Measurements from ENCODE around the gene STON1.
"Not testable (repeated sequence)": the region's sequence is repeated elsewhere in the genome, so short reads cannot be mapped to it uniquely, and the experiment has no call there.

STON1 gene

DNA sequence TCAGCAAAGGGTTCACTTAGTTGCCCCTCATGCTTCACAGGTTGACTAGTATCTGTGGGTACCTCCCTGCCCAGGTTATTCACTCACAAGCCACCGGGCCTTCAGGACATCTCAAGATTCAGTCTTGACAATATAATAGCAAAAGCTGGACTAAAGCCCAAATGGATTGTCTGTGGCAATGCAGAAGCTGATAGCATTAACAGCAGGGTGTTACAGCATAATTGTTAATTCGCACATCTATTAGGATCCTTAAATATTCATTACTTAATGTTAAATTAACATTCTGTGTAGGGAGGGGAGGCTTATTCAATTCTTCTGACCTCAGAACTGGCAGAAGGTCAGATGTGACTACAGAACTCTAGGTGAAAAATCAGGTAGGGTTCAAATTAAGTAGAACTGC lies 67.5 kb downstream of the STON1 start:
- TF ChIP-seq PAX5 (IDR thresholded peaks at IDR 0.05; ENCODE audit: insufficient read depth, low read length, severe bottlenecking), result no peak
- TF ChIP-seq TAF1 (IDR thresholded peaks at IDR 0.05; ENCODE audit: low read depth, low read length), result no peak
- no peak for FAIRE-seq

DNA sequence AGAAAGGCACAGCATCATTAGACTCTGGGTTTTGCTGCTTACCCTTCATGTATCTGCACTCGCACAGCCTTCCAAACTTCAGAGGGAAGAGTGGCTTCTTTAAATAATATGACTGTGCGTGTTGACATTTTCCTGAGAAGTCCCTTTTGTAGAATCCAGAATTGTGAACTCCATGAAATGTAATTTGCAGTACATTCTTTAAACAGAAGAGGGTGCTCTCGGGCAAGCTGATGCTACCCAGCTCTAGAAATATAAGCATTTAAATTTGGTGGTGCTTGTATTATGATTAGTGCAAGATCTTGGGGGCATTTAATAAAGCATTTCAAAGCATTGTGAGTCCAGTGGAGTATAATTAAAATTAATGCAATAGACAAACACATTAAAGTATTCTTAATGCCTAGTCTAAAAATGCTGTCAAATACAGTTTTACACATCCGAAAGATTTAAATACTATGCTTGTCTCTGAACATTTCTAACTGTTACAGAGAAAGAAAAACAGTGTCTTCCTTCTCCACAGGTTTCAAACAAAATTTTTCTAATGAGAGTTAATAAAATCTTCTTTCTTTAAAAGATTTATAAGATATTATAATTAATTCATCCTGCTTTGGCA lies 70.4 kb downstream of the STON1 start:
- DNase-seq (ENCODE audit: insufficient read length, low spot score) (no peak), FAIRE-seq (no peak)
- TF ChIP-seq POU2F2 (IDR thresholded peaks at IDR 0.05; ENCODE audit: low read depth, low read length) (no peak), PAX5 (IDR thresholded peaks at IDR 0.05; ENCODE audit: insufficient read depth, low read length, severe bottlenecking) (no peak), POLR2AphosphoS5 (IDR thresholded peaks at IDR 0.05; ENCODE audit: low read depth, low read length) (no peak), SPI1 (IDR thresholded peaks at IDR 0.05; ENCODE audit: low read depth, low read length) (no peak), POLR2A (IDR thresholded peaks at IDR 0.05; ENCODE audit: low read depth, low read length) (no peak), TAF1 (IDR thresholded peaks at IDR 0.05; ENCODE audit: low read depth, low read length) (no peak)

More for the DNA sequence above, 67.5 kb downstream of the STON1 start:
- no peak for DNase-seq (ENCODE audit: insufficient read length, low spot score)

DNA sequence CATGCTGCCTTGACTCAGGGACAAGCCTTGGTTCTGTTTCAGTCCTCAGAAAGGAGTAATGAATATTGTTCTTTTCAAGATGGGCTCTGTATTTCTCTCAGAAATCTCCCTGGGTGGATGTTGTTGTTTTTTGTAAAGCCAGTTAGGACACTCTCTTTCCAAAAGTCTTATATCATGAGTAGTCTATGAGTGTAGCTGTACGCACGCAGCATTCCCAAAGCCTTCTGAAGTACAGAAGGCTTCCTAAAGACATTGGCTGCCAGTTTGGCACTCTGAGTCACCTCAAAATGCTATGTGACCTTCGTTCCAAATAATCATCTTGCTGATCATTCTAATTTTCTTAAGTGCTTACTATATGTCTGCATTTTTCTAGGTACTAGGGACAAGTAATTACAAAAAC lies 71.0 kb downstream of the STON1 start:
- TF ChIP-seq POLR2AphosphoS5 (IDR thresholded peaks at IDR 0.05; ENCODE audit: low read depth, low read length), result no peak
- TF ChIP-seq POU2F2 (IDR thresholded peaks at IDR 0.05; ENCODE audit: low read depth, low read length), result no peak
- TF ChIP-seq TAF1 (IDR thresholded peaks at IDR 0.05; ENCODE audit: low read depth, low read length), result no peak
- no peak for TF ChIP-seq SPI1 (IDR thresholded peaks at IDR 0.05; ENCODE audit: low read depth, low read length)
- TF ChIP-seq PAX5 (IDR thresholded peaks at IDR 0.05; ENCODE audit: insufficient read depth, low read length, severe bottlenecking), result no peak
- TF ChIP-seq POLR2A (IDR thresholded peaks at IDR 0.05; ENCODE audit: low read depth, low read length), result no peak
- no peak for FAIRE-seq
- no peak for DNase-seq (ENCODE audit: insufficient read length, low spot score)

DNA sequence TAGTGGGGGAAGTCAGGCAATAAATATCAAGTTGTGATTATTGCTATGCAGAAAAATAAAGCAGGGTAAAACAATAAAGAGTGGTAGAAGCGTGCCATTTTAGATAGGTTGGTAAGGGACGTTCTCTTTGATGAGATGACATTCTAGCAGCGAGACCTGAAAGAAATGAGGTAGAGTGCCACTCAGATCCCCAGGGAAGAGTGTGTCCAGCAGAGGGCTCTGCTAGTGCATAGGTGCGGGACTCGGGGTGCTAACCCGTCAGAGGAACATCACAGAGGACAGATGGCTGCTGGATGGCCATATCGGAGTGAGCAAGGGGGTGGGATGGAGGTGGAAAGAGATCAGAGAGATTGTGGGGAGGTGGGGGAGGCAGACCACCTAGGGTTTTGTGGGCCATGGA lies 71.4 kb downstream of the STON1 start:
- DNase-seq (ENCODE audit: insufficient read length, low spot score), result no peak
- no peak for FAIRE-seq
- TF ChIP-seq TAF1 (IDR thresholded peaks at IDR 0.05; ENCODE audit: low read depth, low read length) (no peak), POLR2A (IDR thresholded peaks at IDR 0.05; ENCODE audit: low read depth, low read length) (no peak), POLR2AphosphoS5 (IDR thresholded peaks at IDR 0.05; ENCODE audit: low read depth, low read length) (no peak), PAX5 (IDR thresholded peaks at IDR 0.05; ENCODE audit: insufficient read depth, low read length, severe bottlenecking) (no peak), SPI1 (IDR thresholded peaks at IDR 0.05; ENCODE audit: low read depth, low read length) (no peak), POU2F2 (IDR thresholded peaks at IDR 0.05; ENCODE audit: low read depth, low read length) (no peak)

DNA sequence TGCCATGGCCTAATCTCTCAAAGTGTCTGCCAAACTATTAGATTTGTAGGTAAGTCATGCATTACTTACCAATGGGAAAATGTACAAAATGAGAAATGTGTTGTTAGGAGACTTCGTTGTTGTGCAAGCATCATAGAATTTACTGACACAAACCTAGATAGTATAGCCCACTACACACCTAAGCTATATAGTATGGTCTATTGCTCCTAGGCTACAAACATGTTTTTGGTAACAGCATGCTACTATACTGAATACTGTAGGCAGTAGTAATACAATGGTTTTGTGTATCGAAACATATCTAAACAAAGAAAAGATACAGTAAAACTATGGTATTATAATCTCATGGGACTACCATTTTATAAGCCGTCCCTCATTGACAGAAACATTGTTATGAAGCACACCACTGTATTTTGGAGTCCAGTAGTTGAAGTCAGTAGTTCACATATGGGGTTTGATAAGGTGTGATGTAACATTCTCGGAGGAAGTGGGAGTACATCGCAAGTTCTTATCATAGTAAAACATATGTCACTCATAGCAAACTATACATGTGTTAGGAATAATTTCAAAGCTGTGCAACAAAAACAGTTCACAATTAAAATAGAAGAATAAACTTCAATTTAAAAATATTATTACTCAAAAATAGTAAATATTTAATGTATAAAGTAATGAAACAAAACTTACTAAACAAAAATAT lies 75.7 kb downstream of the STON1 start:
- no peak for FAIRE-seq
- DNase-seq (ENCODE audit: insufficient read length, low spot score), result no peak
- TF ChIP-seq POU2F2 (IDR thresholded peaks at IDR 0.05; ENCODE audit: low read depth, low read length) (no peak), POLR2A (IDR thresholded peaks at IDR 0.05; ENCODE audit: low read depth, low read length) (no peak), PAX5 (IDR thresholded peaks at IDR 0.05; ENCODE audit: insufficient read depth, low read length, severe bottlenecking) (no peak), POLR2AphosphoS5 (IDR thresholded peaks at IDR 0.05; ENCODE audit: low read depth, low read length) (no peak), SPI1 (IDR thresholded peaks at IDR 0.05; ENCODE audit: low read depth, low read length) (no peak), TAF1 (IDR thresholded peaks at IDR 0.05; ENCODE audit: low read depth, low read length) (no peak)

DNA sequence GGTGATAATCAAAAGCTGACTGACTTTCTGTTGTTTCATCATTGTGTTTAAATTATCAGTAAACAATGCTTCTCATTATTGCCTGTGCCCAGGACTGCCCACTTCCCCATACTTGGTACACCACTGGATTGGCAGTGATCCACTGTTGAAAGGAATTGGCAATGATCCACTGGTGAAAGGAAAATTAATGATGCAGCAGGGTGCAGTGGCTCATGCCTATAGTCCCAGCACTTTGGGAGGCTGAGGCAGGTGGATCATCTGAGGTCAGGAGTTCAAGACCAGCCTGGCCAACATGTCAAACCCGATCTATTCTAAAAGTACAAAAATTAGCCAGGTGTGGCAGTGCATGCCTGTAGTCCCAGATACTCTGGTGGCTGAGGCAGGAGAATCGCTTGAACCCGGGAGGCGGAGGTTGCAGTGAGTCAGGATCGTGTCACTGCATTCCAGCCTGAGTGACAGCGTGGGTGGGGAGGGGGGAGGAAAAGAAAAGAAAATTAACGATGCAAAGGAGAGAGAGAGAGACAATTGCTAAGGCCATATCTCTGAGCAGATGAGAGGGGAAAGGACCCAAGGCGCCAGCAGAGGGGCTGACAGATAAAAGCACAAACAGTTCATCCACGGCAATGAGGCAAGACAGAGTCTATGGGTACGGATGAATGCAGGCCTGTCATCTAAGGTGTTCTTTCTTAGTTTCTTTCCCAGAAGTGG lies 77.5 kb downstream of the STON1 start:
- DNase-seq (ENCODE audit: insufficient read length, low spot score), result no peak
- no peak for FAIRE-seq
- TF ChIP-seq POLR2A (IDR thresholded peaks at IDR 0.05; ENCODE audit: low read depth, low read length), result no peak
- no peak for TF ChIP-seq POU2F2 (IDR thresholded peaks at IDR 0.05; ENCODE audit: low read depth, low read length)
- no peak for TF ChIP-seq SPI1 (IDR thresholded peaks at IDR 0.05; ENCODE audit: low read depth, low read length)
- TF ChIP-seq POLR2AphosphoS5 (IDR thresholded peaks at IDR 0.05; ENCODE audit: low read depth, low read length), result no peak
- TF ChIP-seq PAX5 (IDR thresholded peaks at IDR 0.05; ENCODE audit: insufficient read depth, low read length, severe bottlenecking), result no peak

DNA sequence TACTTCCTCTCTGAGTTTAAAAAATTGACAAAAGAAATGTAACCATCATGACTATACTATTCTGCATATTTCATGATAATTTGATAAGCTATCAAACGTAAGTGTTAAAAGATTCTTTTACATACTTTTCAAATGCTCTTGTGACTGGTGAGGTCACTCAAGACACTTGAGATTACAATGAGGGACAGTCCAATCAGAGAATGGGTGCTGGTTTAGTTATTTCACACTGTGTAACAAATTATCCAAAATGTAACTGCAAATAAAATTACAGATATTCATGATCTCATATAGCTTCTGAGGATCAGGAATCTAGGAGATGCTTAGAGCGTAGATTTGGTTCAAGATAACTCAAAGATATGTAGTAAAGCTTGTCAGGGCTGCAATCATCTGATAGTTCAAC lies 83.3 kb downstream of the STON1 start:
- DNase-seq (ENCODE audit: insufficient read length, low spot score) (no peak), FAIRE-seq (no peak)
- TF ChIP-seq PAX5 (IDR thresholded peaks at IDR 0.05; ENCODE audit: insufficient read depth, low read length, severe bottlenecking) (no peak), POU2F2 (IDR thresholded peaks at IDR 0.05; ENCODE audit: low read depth, low read length) (no peak), POLR2A (IDR thresholded peaks at IDR 0.05; ENCODE audit: low read depth, low read length) (no peak), SPI1 (IDR thresholded peaks at IDR 0.05; ENCODE audit: low read depth, low read length) (no peak), TAF1 (IDR thresholded peaks at IDR 0.05; ENCODE audit: low read depth, low read length) (no peak), POLR2AphosphoS5 (IDR thresholded peaks at IDR 0.05; ENCODE audit: low read depth, low read length) (no peak)

DNA sequence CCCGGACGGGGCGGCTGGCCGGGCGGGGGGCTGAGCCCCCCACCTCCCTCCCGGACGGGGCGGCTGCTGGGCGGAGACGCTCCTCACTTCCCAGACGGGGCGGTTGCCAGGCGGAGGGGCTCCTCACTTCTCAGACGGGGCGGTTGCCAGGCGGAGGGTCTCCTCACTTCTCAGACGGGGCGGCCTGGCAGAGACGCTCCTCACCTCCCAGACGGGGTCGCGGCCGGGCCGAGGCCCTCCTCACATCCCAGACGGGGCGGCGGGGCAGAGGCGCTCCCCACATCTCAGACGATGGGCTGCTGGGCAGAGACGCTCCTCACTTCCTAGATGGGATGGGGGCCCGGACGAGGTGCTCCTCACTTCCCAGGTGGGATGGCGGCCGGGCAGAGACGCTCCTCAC lies 84.6 kb downstream of the STON1 start:
- FAIRE-seq; DNase-seq (ENCODE audit: insufficient read length, low spot score): not testable (repeated sequence)

DNA sequence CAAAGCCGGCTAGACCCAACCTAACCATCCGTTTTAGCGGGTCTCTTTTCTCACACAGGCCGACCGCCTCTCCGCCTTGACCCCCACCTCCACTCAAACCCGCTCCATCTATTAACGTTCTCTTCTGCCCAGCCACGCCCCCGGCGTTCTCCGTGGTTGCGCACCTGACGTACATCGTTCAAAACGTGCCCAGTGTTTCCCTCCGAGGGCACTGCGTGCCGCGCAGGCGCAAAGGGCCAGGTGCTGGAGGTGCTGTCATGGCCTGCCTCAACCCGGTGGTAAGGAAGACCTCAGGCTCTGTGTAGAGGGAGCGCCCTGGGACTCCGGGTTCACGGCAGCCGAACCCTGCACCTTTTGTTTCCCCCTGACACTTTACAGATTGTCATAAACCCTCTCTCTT lies 87.7 kb downstream of the STON1 start, which contains the start of gene GTF2A1L:
GTF2A1L (plus strand) TSS at position 239 of the 400 bp plus-strand sequence; CDS start at position 258, 19 bp downstream.
- FAIRE-seq (no peak), DNase-seq (ENCODE audit: insufficient read length, low spot score) (no peak)
- no peak for TF ChIP-seq POLR2A (IDR thresholded peaks at IDR 0.05; ENCODE audit: low read depth, low read length)
- no peak for TF ChIP-seq PAX5 (IDR thresholded peaks at IDR 0.05; ENCODE audit: insufficient read depth, low read length, severe bottlenecking)

DNA sequence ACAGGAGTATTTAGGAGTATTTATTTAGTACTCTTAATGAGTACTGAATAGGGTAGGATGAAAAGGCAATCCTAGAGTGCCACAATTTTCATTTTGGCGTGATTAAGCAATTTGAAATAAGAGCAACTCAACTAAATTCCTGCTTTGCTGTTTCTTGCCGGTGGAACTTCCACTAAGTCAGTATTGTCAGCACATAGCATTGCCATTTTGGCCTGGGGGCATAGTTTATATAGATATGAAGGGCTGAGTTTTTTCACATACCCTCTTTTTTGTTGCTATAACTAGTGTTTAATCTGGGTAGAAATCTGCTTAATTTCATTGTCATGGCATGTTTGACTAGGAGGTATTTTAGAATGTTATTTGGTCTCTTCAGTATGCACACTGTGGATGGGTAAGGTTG lies 89.6 kb downstream of the STON1 start:
- FAIRE-seq, result no peak
- no peak for TF ChIP-seq POU2F2 (IDR thresholded peaks at IDR 0.05; ENCODE audit: low read depth, low read length)
- TF ChIP-seq POLR2A (IDR thresholded peaks at IDR 0.05; ENCODE audit: low read depth, low read length), result no peak
- no peak for TF ChIP-seq POLR2AphosphoS5 (IDR thresholded peaks at IDR 0.05; ENCODE audit: low read depth, low read length)
- TF ChIP-seq SPI1 (IDR thresholded peaks at IDR 0.05; ENCODE audit: low read depth, low read length), result no peak
- TF ChIP-seq PAX5 (IDR thresholded peaks at IDR 0.05; ENCODE audit: insufficient read depth, low read length, severe bottlenecking), result no peak
- TF ChIP-seq TAF1 (IDR thresholded peaks at IDR 0.05; ENCODE audit: low read depth, low read length), result no peak
- DNase-seq (ENCODE audit: insufficient read length, low spot score), result no peak

Measured in GM12891 (cell line).